GM21723 (cell line): ENCODE measurements around the gene VWA8.
"Not testable (repeated sequence)": the region's sequence is repeated elsewhere in the genome, so short reads cannot be mapped to it uniquely, and the experiment has no call there.

ENCODE experiments used
- ATAC-seq: cut with Tn5 transposase; IDR thresholded peaks from one replicate; pipeline ENCODE4 v1.9.1; 2021; ENCODE audit warnings: mild to moderate bottlenecking, moderate library complexity; ENCODE audit not compliant: unreplicated experiment

The VWA8 gene

DNA sequence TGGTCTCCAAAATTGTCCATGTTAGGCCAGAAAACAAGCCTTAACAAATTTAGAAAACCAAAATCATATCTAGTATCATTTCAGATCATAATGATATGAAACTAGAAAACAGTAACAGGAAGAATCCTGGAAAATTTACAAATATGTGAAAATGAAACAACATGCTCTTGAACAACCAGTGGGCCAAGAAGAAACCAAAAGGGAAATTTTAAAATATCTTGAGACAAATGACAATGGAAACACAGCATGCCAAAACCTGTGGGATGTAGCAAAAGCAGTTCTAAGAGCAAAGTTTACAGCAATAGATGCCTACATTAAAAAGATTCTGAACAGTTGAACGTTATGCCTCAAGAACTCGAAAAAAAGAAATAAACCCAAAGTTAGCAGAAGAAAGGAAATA lies 32.6 kb downstream of the VWA8 start:
- no peak for ATAC-seq

DNA sequence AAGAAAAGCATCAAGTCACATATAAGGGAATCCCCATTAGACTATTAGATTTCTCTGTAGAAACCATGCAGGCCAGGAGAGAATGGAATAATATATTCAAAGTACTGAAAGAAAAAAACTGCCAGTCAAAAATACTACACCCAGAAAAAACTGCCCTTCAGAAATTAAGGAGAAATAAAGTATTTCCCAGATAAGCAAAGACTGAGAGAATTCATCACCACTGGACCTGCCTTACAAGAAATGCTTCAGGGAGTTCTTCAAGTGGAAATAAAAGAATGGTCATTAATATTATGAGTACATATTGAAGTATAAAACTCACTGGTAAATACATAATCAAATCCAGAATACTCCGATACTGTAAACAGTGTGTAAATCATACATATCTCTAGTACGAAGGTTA lies 35.9 kb downstream of the VWA8 start:
- no peak for ATAC-seq

DNA sequence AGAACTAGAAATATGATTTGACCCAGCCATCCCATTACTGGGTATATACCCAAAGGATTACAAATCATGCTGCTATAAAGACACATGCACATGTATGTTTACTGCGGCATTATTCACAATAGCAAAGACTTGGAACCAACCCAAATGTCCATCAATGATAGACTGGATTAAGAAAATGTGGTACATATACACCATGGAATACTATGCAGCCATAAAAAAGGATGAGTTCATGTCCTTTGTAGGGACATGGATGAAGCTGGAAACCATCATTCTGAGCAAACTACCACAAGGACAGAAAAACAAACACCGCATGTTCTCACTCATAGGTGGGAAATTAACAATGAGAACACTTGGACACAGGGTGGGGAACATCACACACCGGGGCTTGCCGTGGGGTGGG lies 38.0 kb downstream of the VWA8 start:
- not testable (repeated sequence) for ATAC-seq

DNA sequence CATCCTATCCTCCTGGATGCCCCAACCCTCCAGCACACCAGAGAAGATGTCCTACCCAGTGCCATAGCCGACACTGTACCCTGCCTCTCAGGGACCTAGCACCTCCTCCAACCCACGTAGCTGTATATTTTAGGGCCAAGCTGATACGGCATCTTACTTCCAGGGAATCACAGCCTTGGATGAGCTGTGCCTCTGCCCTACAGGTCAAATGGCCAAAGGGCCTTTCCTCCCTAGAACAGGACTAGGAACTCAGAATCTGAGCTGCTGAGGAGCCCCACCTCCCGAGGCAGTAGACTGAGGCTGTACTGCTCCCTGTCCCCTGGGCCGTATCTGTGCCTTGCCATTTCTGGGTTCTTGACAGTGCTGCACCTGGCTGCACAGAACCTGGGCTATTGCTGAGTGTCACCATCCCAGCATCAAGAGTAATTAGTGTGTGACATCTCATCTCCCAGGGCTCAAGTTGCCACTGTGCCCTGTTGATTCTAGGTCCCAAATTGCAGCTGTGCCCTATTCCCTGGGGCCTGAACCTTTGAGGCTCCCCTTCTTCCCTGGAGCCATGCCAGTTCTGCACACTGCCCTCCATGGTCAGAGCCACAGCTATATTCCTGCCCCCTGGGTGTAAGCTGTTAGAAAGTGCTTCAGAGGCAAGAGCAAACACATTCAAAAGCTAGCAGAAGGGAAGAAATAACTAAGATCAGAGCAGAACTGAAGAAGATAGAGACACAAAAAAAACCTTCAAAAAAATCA lies 41.0 kb downstream of the VWA8 start:
- ATAC-seq = no peak

DNA sequence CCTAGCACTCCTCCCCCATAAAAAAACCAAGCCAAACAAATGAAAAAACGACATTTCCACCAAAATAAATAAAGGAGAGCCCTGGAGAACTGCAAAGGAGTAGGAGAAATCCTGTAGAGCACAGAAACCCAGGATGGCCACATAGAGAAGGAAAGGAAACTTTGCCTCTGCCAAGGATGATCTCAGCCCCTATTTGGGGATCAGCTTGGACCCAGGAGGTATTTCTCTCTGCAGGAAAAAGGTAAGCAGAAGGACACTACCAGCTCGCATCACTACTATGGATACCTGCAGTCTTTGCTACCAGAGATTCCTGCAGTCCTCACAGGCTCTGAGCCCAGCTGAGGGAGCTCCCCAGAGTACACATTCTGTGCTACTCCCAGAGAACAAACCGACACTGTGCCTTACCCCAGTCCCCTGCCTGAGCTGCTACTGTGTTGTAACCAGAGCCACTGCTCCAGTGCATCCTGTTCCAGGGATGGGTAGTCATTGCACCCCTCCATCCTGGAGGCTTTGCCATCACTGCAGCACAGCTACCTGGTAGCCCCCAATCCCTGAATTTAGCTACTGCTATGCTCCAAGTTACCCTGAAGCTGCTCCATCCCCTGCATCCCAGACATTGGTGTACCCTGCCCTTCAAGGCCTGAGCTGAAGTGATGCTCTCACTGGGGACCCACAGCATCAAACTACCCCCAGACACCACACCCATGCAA lies 41.7 kb downstream of the VWA8 start:
- ATAC-seq = no peak

DNA sequence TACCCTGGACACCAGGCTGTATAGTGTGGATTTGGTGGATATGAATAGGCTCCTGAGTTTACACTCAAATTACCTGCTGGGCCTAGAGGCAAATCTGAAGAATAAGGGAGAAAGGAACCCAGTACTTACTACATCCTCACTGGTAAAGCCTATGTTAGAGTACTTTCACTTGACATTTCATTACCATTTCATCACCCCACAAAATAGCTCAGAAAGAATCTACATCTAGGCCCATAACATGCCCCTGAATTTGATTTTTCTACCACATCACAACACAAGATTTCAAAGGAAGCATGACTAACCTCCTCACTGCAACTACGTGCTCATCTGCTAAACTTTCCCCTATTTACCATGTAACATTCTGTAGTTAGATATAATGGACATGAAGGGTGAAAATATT lies 43.3 kb downstream of the VWA8 start:
- no peak for ATAC-seq

DNA sequence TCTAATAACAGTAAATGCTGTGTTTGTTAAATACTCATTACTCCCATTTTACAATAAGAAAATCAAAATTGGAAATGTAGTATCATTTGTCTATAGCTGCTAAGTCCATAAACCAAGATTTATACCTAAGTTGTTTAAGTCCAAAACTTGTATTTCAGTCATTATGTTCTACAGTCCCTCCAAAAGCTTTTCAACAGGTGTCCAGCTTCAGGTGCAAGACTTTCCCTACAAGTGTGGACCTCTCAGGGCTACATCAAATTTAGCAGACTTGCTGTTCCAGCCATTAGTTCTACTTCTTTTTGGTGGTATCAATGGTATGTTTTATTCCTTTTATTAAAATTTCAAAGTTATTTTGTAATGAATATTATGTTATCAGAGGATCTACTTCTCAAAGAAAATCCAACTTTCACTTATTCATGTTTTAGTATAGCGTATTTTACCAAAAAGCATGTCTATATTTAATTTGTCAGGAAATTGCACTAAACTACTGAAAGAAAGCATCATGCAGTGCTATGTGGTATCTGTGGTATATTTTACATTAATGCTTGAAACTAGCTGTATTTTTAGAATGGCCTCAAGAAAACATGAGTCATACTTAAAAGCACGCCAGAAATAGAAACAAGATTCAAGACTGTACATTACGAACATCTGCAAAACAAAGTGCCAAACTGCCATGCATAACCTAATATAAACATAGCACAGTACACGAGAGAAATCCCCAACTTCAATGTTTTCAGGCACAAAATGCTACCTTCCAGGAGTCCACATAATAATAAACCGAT lies 44.5 kb downstream of the VWA8 start:
- ATAC-seq = peak; percentile 94

DNA sequence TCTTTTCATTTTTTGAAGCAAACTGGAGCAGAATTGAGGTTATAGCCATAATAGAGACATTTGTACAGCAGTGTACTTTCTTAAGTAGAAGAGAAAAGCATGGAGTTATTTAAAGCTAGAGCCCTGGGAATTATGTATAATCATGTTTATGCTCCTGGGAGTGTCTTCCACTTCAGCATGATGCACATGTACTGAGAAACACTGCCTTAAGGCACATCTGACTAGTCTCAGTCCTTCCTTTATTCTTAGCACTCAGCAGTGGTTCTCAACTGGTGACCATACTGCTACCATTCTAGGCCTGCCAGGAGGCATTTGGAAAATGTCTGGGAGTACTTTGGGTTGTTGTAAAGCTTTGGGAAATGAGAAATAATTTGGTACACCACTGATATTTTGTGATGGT lies 45.8 kb downstream of the VWA8 start:
- no peak for ATAC-seq

DNA sequence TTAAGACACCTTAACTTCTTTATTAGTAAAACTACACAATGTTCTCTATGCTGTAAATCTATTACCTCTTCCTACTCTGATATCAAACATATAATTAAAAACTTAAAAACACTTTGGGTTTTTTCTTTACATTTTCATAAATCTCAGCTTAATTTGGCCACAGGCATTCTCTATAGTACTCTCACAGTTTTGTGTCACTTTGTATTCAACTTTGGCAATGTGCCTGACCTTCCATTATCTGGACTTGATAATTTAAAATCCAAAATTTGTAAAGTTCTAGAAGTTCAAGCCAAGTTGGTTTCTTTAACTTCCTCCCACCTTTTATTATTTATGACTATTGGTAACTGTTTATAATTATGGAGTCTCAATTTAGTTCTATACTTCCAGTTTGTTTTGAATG lies 46.4 kb downstream of the VWA8 start:
- no peak for ATAC-seq

DNA sequence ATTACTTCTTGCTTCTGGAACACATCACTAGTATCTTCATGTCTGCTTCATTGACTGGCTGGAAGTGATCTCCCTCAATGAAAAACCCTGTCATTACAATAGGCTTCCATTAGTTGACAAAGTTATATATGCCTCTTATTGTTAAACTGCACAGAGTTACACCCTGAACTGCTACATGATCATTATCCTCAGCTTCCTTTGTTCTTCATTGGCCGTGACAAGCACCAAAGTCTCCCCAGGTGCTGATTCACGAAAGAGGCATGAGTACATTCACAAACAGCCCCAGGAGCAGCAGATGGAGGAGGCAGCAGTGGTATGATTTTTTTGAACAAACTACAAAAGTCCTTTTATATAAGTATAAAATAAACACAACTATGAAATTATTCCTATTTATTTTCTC lies 51.4 kb downstream of the VWA8 start:
- ATAC-seq = no peak

DNA sequence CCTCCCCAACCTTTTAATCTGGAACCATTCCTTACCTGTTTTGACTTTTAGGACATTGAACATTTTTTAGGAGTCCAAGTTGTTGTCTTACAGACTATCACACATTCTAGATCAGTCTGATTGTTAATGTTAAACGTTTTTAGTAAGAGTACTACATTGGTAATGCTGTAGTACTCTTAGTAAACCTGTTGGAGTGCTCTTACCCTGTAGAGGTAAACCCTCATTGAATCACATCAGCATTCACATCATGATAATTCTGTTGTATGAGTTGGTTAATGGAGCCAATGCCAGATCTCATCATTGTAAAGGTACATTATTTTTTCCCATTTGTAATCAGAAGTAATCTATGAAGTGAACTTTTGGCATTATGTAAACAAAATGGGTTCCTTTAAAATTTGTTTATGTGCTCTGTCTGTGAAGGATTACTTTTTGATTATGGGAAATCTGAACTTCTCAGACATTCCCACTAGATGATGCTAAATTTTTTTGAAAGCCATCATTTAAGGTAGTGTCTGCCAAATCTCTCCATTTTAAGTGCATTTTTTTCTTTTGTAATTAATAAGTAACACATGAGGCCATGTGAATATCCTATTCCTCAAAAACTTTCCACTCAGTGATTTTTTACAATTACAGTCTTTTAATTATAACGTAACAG lies 55.2 kb downstream of the VWA8 start:
- ATAC-seq = peak; percentile 89

DNA sequence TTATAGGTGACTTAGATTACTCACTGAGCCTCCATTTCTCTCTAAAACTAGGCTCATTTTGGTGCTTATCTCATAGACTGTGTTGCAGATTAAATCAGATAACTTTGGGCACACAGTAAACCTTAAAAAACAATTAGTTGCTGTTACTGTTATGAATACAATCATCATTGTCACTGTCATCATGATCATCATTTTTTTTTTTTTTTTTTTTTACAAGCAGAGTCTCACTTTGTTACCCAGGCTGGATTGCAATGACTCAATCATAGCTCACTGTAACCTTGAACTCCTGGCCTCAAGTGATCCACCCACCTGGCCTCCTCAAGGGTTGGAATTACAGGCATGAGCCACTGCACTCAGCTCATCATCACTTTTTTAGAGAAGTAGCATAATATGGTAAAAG lies 60.0 kb downstream of the VWA8 start:
- no peak for ATAC-seq

DNA sequence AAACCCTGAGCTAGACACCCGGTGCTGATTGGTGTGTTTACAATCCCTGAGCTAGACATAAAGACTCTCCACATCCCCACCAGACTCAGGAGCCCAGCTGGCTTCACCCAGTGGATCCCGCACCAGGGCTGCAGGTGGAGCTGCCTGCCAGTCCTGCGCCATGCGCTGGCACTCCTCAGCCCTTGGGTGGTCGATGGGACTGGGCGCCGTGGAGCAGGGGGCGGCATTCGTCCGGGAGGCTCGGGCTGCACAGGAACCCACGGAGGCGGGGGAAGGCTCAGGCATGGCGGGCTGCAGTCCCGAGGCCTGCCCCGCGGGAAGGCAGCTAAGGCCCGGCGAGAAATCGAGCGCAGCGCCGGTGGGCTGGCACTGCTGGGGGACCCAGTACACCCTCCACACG lies 62.5 kb downstream of the VWA8 start:
- ATAC-seq = not testable (repeated sequence)

DNA sequence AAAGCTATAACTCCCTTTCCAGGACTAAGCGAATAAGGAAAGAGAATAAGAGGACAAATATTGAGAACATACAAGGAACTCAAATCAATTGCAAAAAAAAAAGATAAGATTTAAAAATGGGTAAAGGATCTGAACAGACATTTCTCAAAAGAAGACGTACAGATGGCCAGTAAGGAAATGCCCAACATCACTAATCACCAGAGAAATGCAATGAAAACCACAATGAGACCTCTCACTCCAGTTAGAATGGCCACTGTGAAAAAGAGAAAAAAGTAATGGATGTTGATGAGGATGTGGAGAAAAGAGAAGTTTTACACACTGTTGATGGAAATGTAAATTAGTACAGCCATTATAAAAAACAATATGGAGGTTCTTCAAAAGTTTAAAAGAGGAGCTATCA lies 63.8 kb downstream of the VWA8 start:
- ATAC-seq = no peak

DNA sequence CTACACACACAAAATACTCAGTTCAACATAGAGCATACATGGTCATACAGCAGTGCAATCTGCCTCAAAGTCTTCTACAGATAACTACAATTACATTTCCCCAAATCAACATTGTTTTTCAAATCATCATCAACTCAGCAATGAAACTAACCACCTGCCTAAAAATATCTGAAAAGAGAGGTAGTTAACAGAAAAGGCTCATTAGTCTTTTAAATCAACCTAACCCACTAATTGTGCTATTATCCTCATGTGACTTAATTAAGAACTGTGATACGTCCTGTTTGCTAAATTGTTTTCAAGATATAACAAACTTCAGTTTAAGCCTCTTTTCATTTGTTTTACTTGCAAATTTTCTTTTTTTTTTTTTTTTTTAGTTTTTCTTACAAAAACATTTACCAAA lies 65.4 kb downstream of the VWA8 start:
- ATAC-seq = no peak

DNA sequence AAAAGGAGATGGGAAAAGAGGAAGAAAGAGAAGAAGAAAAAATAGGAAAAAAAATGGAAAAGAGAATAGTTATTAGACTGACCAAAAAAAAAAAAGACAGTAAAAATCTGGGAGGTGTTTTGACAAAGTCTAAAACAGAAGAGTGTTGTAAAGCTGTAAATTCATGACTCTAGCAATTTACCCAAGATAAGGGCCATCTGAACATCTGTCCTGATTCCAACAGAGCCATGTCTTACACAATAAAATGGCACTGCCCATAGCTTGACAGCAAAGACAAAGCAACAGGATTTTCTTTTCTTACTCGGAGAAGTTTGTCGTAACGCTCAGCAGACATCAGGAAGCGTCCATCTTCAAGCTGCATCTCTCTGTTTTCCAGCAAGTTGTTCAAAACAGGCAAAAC lies 69.8 kb downstream of the VWA8 start:
- ATAC-seq = no peak

DNA sequence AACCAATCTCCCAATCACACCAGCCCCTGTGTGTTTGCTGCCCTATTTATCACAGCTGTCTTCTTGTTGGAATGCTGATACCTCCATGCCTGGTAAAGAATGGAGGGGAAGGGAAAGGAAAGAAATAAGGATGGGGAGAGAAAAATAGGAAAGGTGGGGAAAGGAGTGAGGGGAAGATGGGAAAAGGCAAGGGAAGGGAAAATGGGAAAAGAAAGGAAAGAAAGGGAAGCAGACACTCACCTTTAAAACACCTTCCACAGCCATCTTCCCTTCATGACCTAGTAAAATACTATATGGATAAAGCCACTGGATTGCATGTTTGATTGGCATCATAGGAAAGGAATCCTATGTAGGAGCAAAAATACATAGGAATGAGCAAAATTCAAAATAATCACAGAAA lies 77.8 kb downstream of the VWA8 start:
- no peak for ATAC-seq

DNA sequence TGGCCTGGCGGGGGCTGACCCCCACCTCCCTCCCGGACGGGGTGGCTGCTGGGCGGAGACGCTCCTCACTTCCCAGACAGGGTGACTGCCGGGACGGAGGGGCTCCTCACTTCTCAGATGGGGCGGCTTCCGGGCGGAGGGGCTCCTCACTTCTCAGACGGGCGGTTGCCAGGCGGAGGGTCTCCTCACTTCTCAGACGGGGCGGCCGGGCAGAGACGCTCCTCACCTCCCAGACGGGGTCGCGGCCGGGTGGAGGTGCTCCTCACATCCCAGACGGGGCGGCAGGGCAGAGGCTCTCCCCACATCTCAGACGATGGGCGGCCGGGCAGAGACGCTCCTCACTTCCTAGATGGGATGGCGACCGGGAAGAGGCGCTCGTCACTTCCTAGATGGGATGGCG lies 79.0 kb downstream of the VWA8 start:
- not testable (repeated sequence) for ATAC-seq

DNA sequence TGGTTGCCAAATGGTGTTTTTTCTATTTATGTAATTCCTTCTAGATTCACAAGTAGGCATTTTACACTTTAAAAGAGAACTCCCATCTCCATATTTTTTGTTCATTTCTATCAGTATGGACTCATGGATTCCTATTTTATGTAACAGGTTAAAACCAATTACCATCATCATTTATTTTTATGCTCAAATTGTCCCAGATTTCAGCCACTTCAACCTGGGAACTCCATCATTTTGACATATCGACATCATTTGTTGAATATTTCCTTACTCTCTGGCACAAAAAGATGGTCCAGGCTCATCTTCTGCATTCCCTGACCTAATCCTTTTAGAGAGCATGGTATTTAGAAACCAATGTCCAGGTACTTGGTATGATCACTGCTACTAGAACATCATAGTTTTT lies 79.9 kb downstream of the VWA8 start:
- no peak for ATAC-seq

DNA sequence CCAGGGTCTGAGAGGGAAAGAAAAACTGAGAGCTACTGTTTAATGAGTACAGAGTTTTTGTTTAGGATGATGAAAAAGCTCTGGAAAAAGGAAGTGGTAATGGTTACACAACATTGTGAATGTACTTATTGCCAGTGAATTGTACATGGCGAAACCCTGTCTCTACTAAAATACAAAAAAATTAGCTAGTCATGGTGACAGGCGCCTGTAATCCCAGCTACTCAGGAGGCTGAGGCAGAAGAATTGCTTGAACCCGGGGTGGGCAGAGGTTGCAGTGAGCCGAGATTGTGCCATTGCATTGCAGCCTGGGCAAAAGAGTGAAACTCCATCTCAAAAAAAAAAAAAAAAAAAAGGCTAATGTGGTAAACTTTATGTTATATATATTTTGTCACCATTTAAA lies 96.3 kb downstream of the VWA8 start:
- no peak for ATAC-seq

DNA sequence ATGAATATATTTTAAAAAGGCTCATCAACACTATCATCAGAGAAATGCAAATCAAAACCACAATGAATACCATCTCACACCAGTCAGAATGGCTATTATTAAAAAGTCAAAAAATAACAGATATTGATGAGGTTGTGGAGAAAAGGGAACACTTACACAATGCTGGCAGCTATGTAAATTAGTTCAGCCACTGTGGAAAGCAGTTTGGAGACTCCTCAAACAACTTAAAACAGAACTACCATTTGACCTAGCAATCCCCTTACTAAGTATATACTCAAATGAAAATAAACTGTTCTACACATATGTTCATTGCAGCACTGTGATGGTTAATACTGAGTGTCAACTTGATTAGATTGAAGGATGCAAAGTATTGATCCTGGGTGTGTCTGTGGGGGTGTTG lies 98.2 kb downstream of the VWA8 start:
- ATAC-seq = not testable (repeated sequence)
